ENCODE results near the gene PTPN20. TPM values are rescaled to one million over a fixed set of nuclear protein-coding genes. Genes with fewer than 3 reads are reported as not detected.
"Not testable (repeated sequence)": the region's sequence is repeated elsewhere in the genome, so short reads cannot be mapped to it uniquely, and the experiment has no call there.

PTPN20 gene
- total RNA-seq, 2 experiments from 2014 or later = not detected

- H3K27ac ChIP-seq (ENCODE audit: low read depth, low read length, poor library complexity, severe bottlenecking); H3K36me3 ChIP-seq (ENCODE audit: insufficient read depth, low read length); H3K79me2 ChIP-seq (ENCODE audit: insufficient read depth, low read depth, low read length); H3K4me2 ChIP-seq (ENCODE audit: low read length); H2AFZ ChIP-seq (ENCODE audit: low read length); H3K9me3 ChIP-seq (ENCODE audit: low read length); POLR2A ChIA-PET; CTCF ChIA-PET (ENCODE audit: unreplicated experiment); H4K20me1 ChIP-seq (ENCODE audit: insufficient read depth, low read length); H3K4me1 ChIP-seq (ENCODE audit: insufficient read depth, low read length, poor library complexity, severe bottlenecking); H3K4me3 ChIP-seq (ENCODE audit: low read depth, low read length, poor library complexity, severe bottlenecking); DNase-seq (ENCODE audit: low spot score); intact Hi-C loops (cut with micrococcal nuclease; ENCODE audit: unreplicated experiment); H3K9me2 ChIP-seq (ENCODE audit: insufficient read depth, low read length); BruUV-seq (replicated peaks): not testable (repeated sequence)
Measured at GRCh38 chr10:46980223-46980622, 69.0 kb downstream of the PTPN20 start.

- H3K79me2 ChIP-seq (ENCODE audit: insufficient read depth, low read depth, low read length); BruUV-seq (replicated peaks); DNase-seq (ENCODE audit: low spot score); H3K36me3 ChIP-seq (ENCODE audit: insufficient read depth, low read length); H4K20me1 ChIP-seq (ENCODE audit: insufficient read depth, low read length); CTCF ChIA-PET (ENCODE audit: unreplicated experiment); H3K4me2 ChIP-seq (ENCODE audit: low read length); H2AFZ ChIP-seq (ENCODE audit: low read length); H3K27ac ChIP-seq (ENCODE audit: low read depth, low read length, poor library complexity, severe bottlenecking); POLR2A ChIA-PET; intact Hi-C loops (cut with micrococcal nuclease; ENCODE audit: unreplicated experiment); H3K4me1 ChIP-seq (ENCODE audit: insufficient read depth, low read length, poor library complexity, severe bottlenecking); H3K9me3 ChIP-seq (ENCODE audit: low read length); H3K9me2 ChIP-seq (ENCODE audit: insufficient read depth, low read length); H3K4me3 ChIP-seq (ENCODE audit: low read depth, low read length, poor library complexity, severe bottlenecking): not testable (repeated sequence)
Measured at GRCh38 chr10:46987233-46987924, 76.2 kb downstream of the PTPN20 start.

- DNase-seq (ENCODE audit: low spot score) = peak; percentile 19
Measured at GRCh38 chr10:46992803-46993561, 81.8 kb downstream of the PTPN20 start.

More at GRCh38 chr10:46992803-46993561, 81.8 kb downstream of the PTPN20 start:
- H3K9me3 ChIP-seq (ENCODE audit: low read length) = no peaks in the 10 kb centered on the region
- no peak overlapping the region for H3K4me3 ChIP-seq (ENCODE audit: low read depth, low read length, poor library complexity, severe bottlenecking)
- TF ChIP-seq CTCF (conservative IDR thresholded peaks at IDR 0.05; ENCODE audit: low read length) (peak; percentile 70), EZH2phosphoT487 (IDR thresholded peaks at IDR 0.05; ENCODE audit: borderline replicate concordance, low read depth, low read length) (no peak)
- peak overlapping the region; percentile 9; the same call in 1 of the 2 replicates for H3K4me2 ChIP-seq (ENCODE audit: low read length)
- 0 out of 2 replicates have a peak overlapping the region, but pooled peaks have one; percentile 38 for H2AFZ ChIP-seq (ENCODE audit: low read length)
- no TSS peak for BruUV-seq (replicated peaks)
- no peaks in the 10 kb centered on the region for H4K20me1 ChIP-seq (ENCODE audit: insufficient read depth, low read length)
- no peak overlapping the region for H3K27ac ChIP-seq (ENCODE audit: low read depth, low read length, poor library complexity, severe bottlenecking)
- H3K4me1 ChIP-seq (ENCODE audit: insufficient read depth, low read length, poor library complexity, severe bottlenecking) = no peaks in the 10 kb centered on the region
- intact Hi-C loops (cut with micrococcal nuclease; ENCODE audit: unreplicated experiment) = no loop called here
- no peaks in the 10 kb centered on the region for H3K79me2 ChIP-seq (ENCODE audit: insufficient read depth, low read depth, low read length)
- no peaks in the 10 kb centered on the region for H3K9me2 ChIP-seq (ENCODE audit: insufficient read depth, low read length)
- POLR2A ChIA-PET = interaction anchor here (1.2 kb wide), 1 partner anchor 10 kb away, joined by 4 read pairs; no protein-coding TSS in a partner anchor
- H3K36me3 ChIP-seq (ENCODE audit: insufficient read depth, low read length) = no peaks in the 10 kb centered on the region
- CTCF ChIA-PET (ENCODE audit: unreplicated experiment) = no interaction called here

All from OCI-LY7 (cell line).